Measurements from ENCODE around the gene DNAH3.

The DNAH3 gene

GRCh38 chr16:20920799-20921198 is 229.8 kb downstream of the DNAH3 start:
- no peaks in the 10 kb centered on the region for H3K9me3 ChIP-seq (ENCODE audit: control insufficient read depth in 2 of 2, low read length in 2 of 2)
- no peak overlapping the region for H3K4me3 ChIP-seq (ENCODE audit: low read length in 2 of 2)
- no peak overlapping the region for H3K9ac ChIP-seq (ENCODE audit: low read depth in 1 of 2, low read length in 2 of 2)
- H3K27ac ChIP-seq (ENCODE audit: low read depth in 2 of 2, low read length in 2 of 2), result no peak overlapping the region
- H3K4me1 ChIP-seq (ENCODE audit: control insufficient read depth in 2 of 2, insufficient read depth in 2 of 2, low read length in 2 of 2), result peaks cover 4% of the 10 kb centered on the region in 2 donors
- H3K36me3 ChIP-seq (ENCODE audit: control insufficient read depth in 2 of 2, insufficient read depth in 2 of 2, low read length in 2 of 2), result no peaks in the 10 kb centered on the region
- H3K27me3 ChIP-seq (ENCODE audit: control insufficient read depth in 2 of 2, insufficient read depth in 2 of 2, low read length in 2 of 2), result no peaks in the 10 kb centered on the region

- Histone ChIP-seq H3K4me3 (ENCODE audit: low read length in 2 of 2) (no peak overlapping the region), H3K27ac (ENCODE audit: low read depth in 2 of 2, low read length in 2 of 2) (no peak overlapping the region), H3K36me3 (ENCODE audit: control insufficient read depth in 2 of 2, insufficient read depth in 2 of 2, low read length in 2 of 2) (no peaks in the 10 kb centered on the region), H3K4me1 (ENCODE audit: control insufficient read depth in 2 of 2, insufficient read depth in 2 of 2, low read length in 2 of 2) (no peaks in the 10 kb centered on the region), H3K27me3 (ENCODE audit: control insufficient read depth in 2 of 2, insufficient read depth in 2 of 2, low read length in 2 of 2) (no peaks in the 10 kb centered on the region), H3K9ac (ENCODE audit: low read depth in 1 of 2, low read length in 2 of 2) (no peak overlapping the region), H3K9me3 (ENCODE audit: control insufficient read depth in 2 of 2, low read length in 2 of 2) (no peaks in the 10 kb centered on the region)
Observed at GRCh38 chr16:20920091-20920490, 230.6 kb downstream of the DNAH3 start.

- H3K36me3 ChIP-seq (ENCODE audit: control insufficient read depth in 2 of 2, insufficient read depth in 2 of 2, low read length in 2 of 2), result no peaks in the 10 kb centered on the region
- no peak overlapping the region for H3K4me3 ChIP-seq (ENCODE audit: low read length in 2 of 2)
- H3K27ac ChIP-seq (ENCODE audit: low read depth in 2 of 2, low read length in 2 of 2), result no peak overlapping the region
- no peaks in the 10 kb centered on the region for H3K9me3 ChIP-seq (ENCODE audit: control insufficient read depth in 2 of 2, low read length in 2 of 2)
- no peak overlapping the region for H3K9ac ChIP-seq (ENCODE audit: low read depth in 1 of 2, low read length in 2 of 2)
- H3K4me1 ChIP-seq (ENCODE audit: control insufficient read depth in 2 of 2, insufficient read depth in 2 of 2, low read length in 2 of 2), result no peaks in the 10 kb centered on the region
- H3K27me3 ChIP-seq (ENCODE audit: control insufficient read depth in 2 of 2, insufficient read depth in 2 of 2, low read length in 2 of 2), result no peaks in the 10 kb centered on the region
Observed at GRCh38 chr16:20918486-20919239, 232.0 kb downstream of the DNAH3 start.

GRCh38 chr16:20916942-20917341 is 233.7 kb downstream of the DNAH3 start:
- no peaks in the 10 kb centered on the region for H3K27me3 ChIP-seq (ENCODE audit: control insufficient read depth in 2 of 2, insufficient read depth in 2 of 2, low read length in 2 of 2)
- no peaks in the 10 kb centered on the region for H3K4me1 ChIP-seq (ENCODE audit: control insufficient read depth in 2 of 2, insufficient read depth in 2 of 2, low read length in 2 of 2)
- no peaks in the 10 kb centered on the region for H3K36me3 ChIP-seq (ENCODE audit: control insufficient read depth in 2 of 2, insufficient read depth in 2 of 2, low read length in 2 of 2)
- H3K9me3 ChIP-seq (ENCODE audit: control insufficient read depth in 2 of 2, low read length in 2 of 2), result no peaks in the 10 kb centered on the region
- H3K27ac ChIP-seq (ENCODE audit: low read depth in 2 of 2, low read length in 2 of 2), result no peak overlapping the region
- H3K4me3 ChIP-seq (ENCODE audit: low read length in 2 of 2), result no peak overlapping the region
- no peak overlapping the region for H3K9ac ChIP-seq (ENCODE audit: low read depth in 1 of 2, low read length in 2 of 2)

- H3K27ac ChIP-seq (ENCODE audit: low read depth in 2 of 2, low read length in 2 of 2), result no peak overlapping the region
- H3K36me3 ChIP-seq (ENCODE audit: control insufficient read depth in 2 of 2, insufficient read depth in 2 of 2, low read length in 2 of 2), result no peaks in the 10 kb centered on the region
- H3K27me3 ChIP-seq (ENCODE audit: control insufficient read depth in 2 of 2, insufficient read depth in 2 of 2, low read length in 2 of 2), result no peaks in the 10 kb centered on the region
Observed at GRCh38 chr16:20916289-20916688, 234.4 kb downstream of the DNAH3 start.

GRCh38 chr16:20911361-20911760 is 239.3 kb downstream of the DNAH3 start:
- no peaks in the 10 kb centered on the region for H3K9me3 ChIP-seq (ENCODE audit: control insufficient read depth in 2 of 2, low read length in 2 of 2)
- H3K4me1 ChIP-seq (ENCODE audit: control insufficient read depth in 2 of 2, insufficient read depth in 2 of 2, low read length in 2 of 2), result peaks cover 0 to 3% of the 10 kb centered on the region in 2 donors
- H3K4me3 ChIP-seq (ENCODE audit: low read length in 2 of 2), result no peak overlapping the region
- no peaks in the 10 kb centered on the region for H3K27me3 ChIP-seq (ENCODE audit: control insufficient read depth in 2 of 2, insufficient read depth in 2 of 2, low read length in 2 of 2)
- H3K9ac ChIP-seq (ENCODE audit: low read depth in 1 of 2, low read length in 2 of 2), result no peak overlapping the region
- peak overlapping the region in 1 of 2 donors; percentile 37 for H3K27ac ChIP-seq (ENCODE audit: low read depth in 2 of 2, low read length in 2 of 2)
- H3K36me3 ChIP-seq (ENCODE audit: control insufficient read depth in 2 of 2, insufficient read depth in 2 of 2, low read length in 2 of 2), result no peaks in the 10 kb centered on the region

More at GRCh38 chr16:20916289-20916688, 234.4 kb downstream of the DNAH3 start:
- no peak overlapping the region for H3K9ac ChIP-seq (ENCODE audit: low read depth in 1 of 2, low read length in 2 of 2)
- H3K4me1 ChIP-seq (ENCODE audit: control insufficient read depth in 2 of 2, insufficient read depth in 2 of 2, low read length in 2 of 2), result no peaks in the 10 kb centered on the region
- H3K9me3 ChIP-seq (ENCODE audit: control insufficient read depth in 2 of 2, low read length in 2 of 2), result no peaks in the 10 kb centered on the region
- H3K4me3 ChIP-seq (ENCODE audit: low read length in 2 of 2), result no peak overlapping the region

GRCh38 chr16:20910781-20911321 is 239.8 kb downstream of the DNAH3 start:
- Histone ChIP-seq H3K4me1 (ENCODE audit: control insufficient read depth in 2 of 2, insufficient read depth in 2 of 2, low read length in 2 of 2) (peaks cover 0 to 9% of the 10 kb centered on the region in 2 donors), H3K27ac (ENCODE audit: low read depth in 2 of 2, low read length in 2 of 2) (peak overlapping the region in 1 of 2 donors; percentile 37), H3K9ac (ENCODE audit: low read depth in 1 of 2, low read length in 2 of 2) (no peak overlapping the region), H3K27me3 (ENCODE audit: control insufficient read depth in 2 of 2, insufficient read depth in 2 of 2, low read length in 2 of 2) (no peaks in the 10 kb centered on the region), H3K36me3 (ENCODE audit: control insufficient read depth in 2 of 2, insufficient read depth in 2 of 2, low read length in 2 of 2) (no peaks in the 10 kb centered on the region), H3K4me3 (ENCODE audit: low read length in 2 of 2) (no peak overlapping the region), H3K9me3 (ENCODE audit: control insufficient read depth in 2 of 2, low read length in 2 of 2) (no peaks in the 10 kb centered on the region)

- Histone ChIP-seq H3K4me1 (ENCODE audit: control insufficient read depth in 2 of 2, insufficient read depth in 2 of 2, low read length in 2 of 2) (peaks cover 11 to 27% of the 10 kb centered on the region in 2 donors), H3K27ac (ENCODE audit: low read depth in 2 of 2, low read length in 2 of 2) (peak overlapping the region; percentile 40 to 63), H3K27me3 (ENCODE audit: control insufficient read depth in 2 of 2, insufficient read depth in 2 of 2, low read length in 2 of 2) (no peaks in the 10 kb centered on the region), H3K4me3 (ENCODE audit: low read length in 2 of 2) (no peak overlapping the region), H3K9me3 (ENCODE audit: control insufficient read depth in 2 of 2, low read length in 2 of 2) (no peaks in the 10 kb centered on the region), H3K36me3 (ENCODE audit: control insufficient read depth in 2 of 2, insufficient read depth in 2 of 2, low read length in 2 of 2) (no peaks in the 10 kb centered on the region), H3K9ac (ENCODE audit: low read depth in 1 of 2, low read length in 2 of 2) (no peak overlapping the region)
Observed at GRCh38 chr16:20906341-20907255, 244.0 kb downstream of the DNAH3 start.

- H3K36me3 ChIP-seq (ENCODE audit: control insufficient read depth in 2 of 2, insufficient read depth in 2 of 2, low read length in 2 of 2), result no peaks in the 10 kb centered on the region
- H3K9me3 ChIP-seq (ENCODE audit: control insufficient read depth in 2 of 2, low read length in 2 of 2), result no peaks in the 10 kb centered on the region
- no peak overlapping the region for H3K4me3 ChIP-seq (ENCODE audit: low read length in 2 of 2)
- no peak overlapping the region for H3K9ac ChIP-seq (ENCODE audit: low read depth in 1 of 2, low read length in 2 of 2)
- no peaks in the 10 kb centered on the region for H3K27me3 ChIP-seq (ENCODE audit: control insufficient read depth in 2 of 2, insufficient read depth in 2 of 2, low read length in 2 of 2)
- peak overlapping the region; percentile 40 to 63 for H3K27ac ChIP-seq (ENCODE audit: low read depth in 2 of 2, low read length in 2 of 2)
- peaks cover 11 to 29% of the 10 kb centered on the region in 2 donors for H3K4me1 ChIP-seq (ENCODE audit: control insufficient read depth in 2 of 2, insufficient read depth in 2 of 2, low read length in 2 of 2)
Observed at GRCh38 chr16:20905576-20905975, 245.1 kb downstream of the DNAH3 start.
